NOMO-1 treated with dmso at 0.1 percent for 144 hours (cell line): ENCODE results near the gene ZBTB1.

ENCODE experiments used
- DNase-seq: peaks from one replicate; lab custom pipeline; 2025; ENCODE audit not compliant: unreplicated experiment; lab: John Stamatoyannopoulos, UW

ZBTB1 gene

GRCh38 chr14:64504310-64504896 is at the start of gene ZBTB1:
TSS of gene ZBTB1 (plus strand) at chr14:64504770. CDS start at chr14:64521505, 16,735 bp downstream.
- peak; percentile 78 for DNase-seq

DNA sequence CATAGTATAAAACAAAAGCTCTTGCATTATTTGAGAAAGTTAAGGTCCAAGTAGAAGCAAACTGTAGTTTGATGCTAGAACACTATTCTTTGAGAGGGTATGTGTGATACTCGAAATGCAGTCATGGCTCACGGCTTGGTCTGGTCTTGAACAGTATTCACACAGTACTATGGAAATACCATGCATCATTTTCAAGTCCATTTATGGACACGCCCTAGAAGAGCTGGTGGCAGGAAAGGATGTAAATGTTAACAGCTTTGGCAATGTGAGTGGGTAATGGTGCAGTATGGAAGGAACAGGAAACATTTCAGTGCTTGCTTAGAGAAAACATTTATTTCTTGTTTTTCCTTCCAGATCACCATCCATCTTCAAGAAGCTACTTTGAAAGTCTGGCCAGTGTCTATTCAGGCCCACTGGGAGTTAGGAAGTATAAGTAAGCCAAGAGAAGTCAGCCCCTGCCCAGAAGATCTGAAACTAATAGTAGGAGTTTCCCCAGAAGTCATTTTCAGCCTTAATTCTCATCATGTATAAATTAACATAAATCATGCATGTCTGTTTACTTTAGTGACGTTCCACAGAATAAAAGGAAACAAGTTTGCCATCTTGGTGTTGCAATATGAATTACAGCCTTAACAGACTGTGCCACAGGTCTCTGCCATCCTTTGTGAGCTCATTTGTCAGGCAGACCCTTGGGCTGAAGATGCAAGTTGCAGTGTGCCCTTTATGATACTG is 45.0 kb upstream of the ZBTB1 start:
- DNase-seq: no peak

- DNase-seq: no peak
These were observed 43.3 kb upstream of the ZBTB1 start for GRCh38 chr14:64461221-64461620.

DNA sequence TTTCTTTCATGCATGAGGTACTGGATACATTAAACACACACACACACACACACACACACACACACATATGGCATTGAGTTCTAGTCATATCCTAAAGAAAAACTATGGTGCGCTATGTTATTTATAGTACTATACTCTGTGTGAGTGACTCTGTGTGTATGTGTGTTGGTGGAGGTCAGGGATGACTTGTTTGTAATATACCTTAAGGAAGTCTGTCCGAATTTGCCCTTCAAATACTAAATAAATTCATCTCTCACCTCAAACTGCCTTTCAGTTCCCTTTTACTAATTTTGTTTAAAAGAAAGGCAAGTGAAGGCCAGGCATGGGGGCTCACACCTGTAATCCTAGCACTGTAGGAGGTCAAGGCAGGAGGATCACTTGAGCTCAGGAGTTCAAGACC is 41.4 kb upstream of the ZBTB1 start:
- DNase-seq: no peak

DNA sequence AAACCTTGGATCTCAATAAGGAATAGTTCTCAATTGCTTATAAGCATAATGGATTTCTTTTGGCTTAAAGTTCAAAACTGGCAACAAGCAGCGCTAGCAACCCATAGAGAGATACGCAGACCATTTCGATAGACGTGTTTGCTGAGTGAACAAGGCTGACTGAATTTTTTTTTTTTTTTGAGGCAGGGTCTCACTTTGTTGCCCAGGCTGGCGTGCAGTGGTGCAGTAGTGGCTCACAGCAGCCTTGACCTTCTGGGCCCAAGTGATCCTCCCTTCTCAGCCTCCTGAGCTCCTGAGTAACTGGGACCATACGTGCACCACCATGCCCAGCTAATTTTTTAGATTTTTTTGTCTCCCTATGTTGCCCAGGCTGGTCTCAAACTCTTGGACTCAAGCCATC is 40.7 kb upstream of the ZBTB1 start:
- no peak for DNase-seq

GRCh38 chr14:64464651-64465050 is 39.9 kb upstream of the ZBTB1 start:
- DNase-seq: no peak

GRCh38 chr14:64465191-64465822 is 39.3 kb upstream of the ZBTB1 start, which contains the start of gene AKAP5:
TSS of gene AKAP5 (plus strand) at chr14:64465499. CDS start at chr14:64468395, 2,896 bp downstream.
- DNase-seq: no peak

GRCh38 chr14:64465831-64466554 is 38.6 kb upstream of the ZBTB1 start:
- DNase-seq: no peak

DNA sequence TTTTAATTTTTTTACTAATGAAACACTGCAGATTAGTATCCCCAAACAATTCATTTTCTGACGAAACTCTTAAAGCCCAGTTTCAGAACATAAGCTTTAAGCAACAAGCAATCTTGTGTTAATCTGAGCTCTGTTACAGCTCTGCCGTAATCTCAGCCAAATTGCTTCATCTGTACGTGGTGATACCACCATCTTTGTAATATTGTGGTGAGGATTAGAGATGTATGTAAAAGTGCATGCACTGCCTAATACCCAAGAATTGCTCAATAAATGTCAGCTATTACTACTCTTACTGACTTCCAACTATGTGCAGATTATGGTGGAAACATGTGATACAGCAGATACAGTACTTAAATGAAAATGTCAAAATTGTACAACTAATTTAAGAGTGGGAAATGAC is 37.5 kb upstream of the ZBTB1 start:
- DNase-seq: no peak

- DNase-seq: no peak
These were observed 37.0 kb upstream of the ZBTB1 start for GRCh38 chr14:64467566-64467965.

- no peak for DNase-seq
These were observed 36.1 kb upstream of the ZBTB1 start for GRCh38 chr14:64468451-64468850.

DNA sequence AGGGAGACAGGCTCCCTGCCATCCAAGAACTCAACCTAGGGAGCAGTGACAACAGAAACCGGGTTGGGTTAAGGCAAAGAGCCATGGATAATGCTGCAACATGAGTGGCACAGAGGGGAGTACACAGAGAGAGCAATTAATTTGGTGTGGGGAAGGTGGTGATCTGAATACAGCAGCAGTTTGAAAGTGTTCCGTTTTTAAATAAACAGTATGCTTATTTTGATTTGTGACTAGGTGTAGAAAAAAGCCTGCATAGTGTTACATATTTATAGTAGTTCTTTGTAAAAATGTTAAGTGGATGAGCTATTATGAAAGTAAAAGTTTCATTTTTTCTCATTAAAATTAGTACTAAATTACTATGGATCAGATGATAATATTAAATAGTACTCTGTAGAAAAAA is 30.5 kb upstream of the ZBTB1 start:
- DNase-seq: no peak

GRCh38 chr14:64474698-64475097 is 29.9 kb upstream of the ZBTB1 start:
- no peak for DNase-seq

- DNase-seq: no peak
These were observed 28.8 kb upstream of the ZBTB1 start for GRCh38 chr14:64475585-64476273.

DNA sequence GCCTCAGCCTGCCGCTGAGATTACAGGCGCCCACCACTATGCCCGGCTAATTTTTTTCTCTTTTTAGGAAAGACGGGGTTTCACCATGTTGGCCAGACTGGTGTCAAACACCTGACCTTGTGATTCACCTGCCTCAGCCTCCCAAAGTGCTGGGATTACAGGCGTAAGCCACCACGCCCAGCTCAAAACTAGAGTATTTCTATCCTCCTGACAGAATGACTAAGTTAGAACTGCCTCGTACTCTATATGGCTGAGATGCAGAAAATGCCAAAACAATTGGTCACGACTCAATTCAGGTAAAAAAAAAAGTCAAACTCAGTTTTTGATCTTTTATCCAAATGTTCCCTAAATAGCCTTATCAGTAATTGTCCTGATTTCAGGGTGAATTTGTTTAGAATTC is 28.1 kb upstream of the ZBTB1 start:
- no peak for DNase-seq

- DNase-seq: no peak
These were observed 25.8 kb upstream of the ZBTB1 start for GRCh38 chr14:64478634-64479250.

DNA sequence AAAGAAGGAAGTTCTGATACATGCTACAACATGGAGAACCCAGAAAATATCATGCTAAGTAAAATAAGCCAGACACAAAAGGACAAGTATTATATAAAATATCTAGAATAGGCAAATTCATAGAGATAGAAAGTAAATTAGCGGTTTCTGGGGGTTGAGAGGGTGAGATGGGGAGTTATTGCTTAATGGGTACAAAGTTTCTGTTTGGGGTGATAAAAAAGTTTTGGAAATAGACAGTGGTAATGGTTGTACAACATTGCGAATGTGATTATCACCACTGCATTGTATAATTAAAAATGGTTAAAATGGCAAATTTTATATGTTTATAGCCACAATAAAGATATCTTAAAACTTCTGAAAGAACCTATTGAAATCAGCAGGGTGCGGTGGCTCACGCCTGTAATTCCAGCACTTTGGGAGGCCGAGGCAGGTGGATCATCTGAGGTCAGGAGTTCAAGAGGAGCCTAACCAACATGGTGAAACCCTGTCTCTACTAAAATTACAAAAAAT is 15.9 kb upstream of the ZBTB1 start:
- no peak for DNase-seq

DNA sequence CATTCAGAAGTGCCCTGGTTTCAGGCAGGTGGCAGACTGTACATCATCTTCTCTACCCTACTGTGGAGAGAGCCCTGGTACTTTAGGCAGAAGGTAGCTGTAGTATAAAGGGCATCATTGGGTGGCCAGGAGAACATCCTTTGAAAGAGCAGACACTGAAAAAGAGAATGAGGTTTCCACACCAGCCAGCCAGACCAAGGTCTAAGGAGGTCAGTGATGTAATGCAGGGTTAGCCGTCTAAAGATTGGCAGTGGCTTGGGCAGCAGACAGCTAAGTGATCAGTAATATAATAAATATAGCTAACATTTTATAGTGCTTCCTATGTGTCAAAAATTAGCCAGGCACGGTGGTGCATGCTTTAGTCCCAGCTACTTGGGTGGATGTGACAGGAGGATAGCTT is 12.9 kb upstream of the ZBTB1 start:
- DNase-seq: no peak

- DNase-seq: no peak
These were observed 11.1 kb upstream of the ZBTB1 start for GRCh38 chr14:64493455-64493854.

GRCh38 chr14:64495252-64495651 is 9.3 kb upstream of the ZBTB1 start:
- DNase-seq: no peak
